ENCODE measurements around the gene CIB4. TPM values are rescaled to one million over a fixed set of nuclear protein-coding genes. Genes with fewer than 3 reads are reported as not detected.

Gene CIB4
- total and polyA plus RNA-seq, 2 experiments from 2014 or later = not detected

DNA sequence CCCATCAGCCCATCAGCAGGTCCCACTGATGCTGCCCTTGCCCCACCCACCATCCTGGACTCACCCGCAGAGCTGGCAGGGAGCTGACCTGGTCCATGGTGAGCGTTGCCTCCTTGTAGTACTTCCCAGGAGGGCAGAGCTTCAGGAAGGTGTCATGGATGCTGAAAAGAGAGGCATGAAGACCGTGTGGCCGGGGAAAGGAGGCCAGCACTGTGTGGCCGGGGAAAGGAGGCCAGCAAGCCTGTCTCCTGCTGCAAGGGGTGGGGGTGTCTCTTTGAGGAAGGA is 11.9 kb downstream of the CIB4 start:
- WGBS (ENCODE audit: low lambda C conversion rate, missing lambda C conversion rate) = 94% methylated on average over 5 of the region's 5 CpGs
- Histone ChIP-seq H3K9me3 (ENCODE audit: low read depth) (no peaks in the 10 kb centered on the region), H3K9me2 (replicated peaks; ENCODE audit: insufficient read depth) (no peaks in the 10 kb centered on the region), H3K4me3 (no peak overlapping the region), H3K4me2 (no peak overlapping the region), H3K27ac (no peak overlapping the region), H4K20me1 (ENCODE audit: insufficient read depth, poor library complexity, severe bottlenecking) (no peaks in the 10 kb centered on the region), H2AFZ (no peak overlapping the region), H3K27me3 (no peaks in the 10 kb centered on the region), H3K4me1 (ENCODE audit: insufficient read depth) (peaks cover 20% of the 10 kb centered on the region), H3K79me2 (no peaks in the 10 kb centered on the region), H3K36me3 (replicated peaks; ENCODE audit: insufficient read depth, low read depth) (no peaks in the 10 kb centered on the region)
- TF ChIP-seq, protein P1, sequence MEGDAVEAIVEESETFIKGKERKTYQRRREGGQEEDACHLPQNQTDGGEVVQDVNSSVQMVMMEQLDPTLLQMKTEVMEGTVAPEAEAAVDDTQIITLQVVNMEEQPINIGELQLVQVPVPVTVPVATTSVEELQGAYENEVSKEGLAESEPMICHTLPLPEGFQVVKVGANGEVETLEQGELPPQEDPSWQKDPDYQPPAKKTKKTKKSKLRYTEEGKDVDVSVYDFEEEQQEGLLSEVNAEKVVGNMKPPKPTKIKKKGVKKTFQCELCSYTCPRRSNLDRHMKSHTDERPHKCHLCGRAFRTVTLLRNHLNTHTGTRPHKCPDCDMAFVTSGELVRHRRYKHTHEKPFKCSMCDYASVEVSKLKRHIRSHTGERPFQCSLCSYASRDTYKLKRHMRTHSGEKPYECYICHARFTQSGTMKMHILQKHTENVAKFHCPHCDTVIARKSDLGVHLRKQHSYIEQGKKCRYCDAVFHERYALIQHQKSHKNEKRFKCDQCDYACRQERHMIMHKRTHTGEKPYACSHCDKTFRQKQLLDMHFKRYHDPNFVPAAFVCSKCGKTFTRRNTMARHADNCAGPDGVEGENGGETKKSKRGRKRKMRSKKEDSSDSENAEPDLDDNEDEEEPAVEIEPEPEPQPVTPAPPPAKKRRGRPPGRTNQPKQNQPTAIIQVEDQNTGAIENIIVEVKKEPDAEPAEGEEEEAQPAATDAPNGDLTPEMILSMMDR (IDR thresholded peaks at IDR 0.05; ENCODE audit: poor library complexity) = no peak
- TF ChIP-seq EZH2phosphoT487 (IDR thresholded peaks at IDR 0.05; ENCODE audit: low read depth, severe bottlenecking, unreplicated experiment) (no peak), EZH2 (IDR thresholded peaks at IDR 0.05; ENCODE audit: borderline replicate concordance) (no peak)
- no peak for DNase-seq (ENCODE audit: low spot score)

GRCh38 chr2:26628561-26629345 is 12.4 kb downstream of the CIB4 start:
- Histone ChIP-seq H3K4me2 (no peak overlapping the region), H3K36me3 (replicated peaks; ENCODE audit: insufficient read depth, low read depth) (no peaks in the 10 kb centered on the region), H4K20me1 (ENCODE audit: insufficient read depth, poor library complexity, severe bottlenecking) (no peaks in the 10 kb centered on the region), H3K27me3 (no peaks in the 10 kb centered on the region), H3K4me1 (ENCODE audit: insufficient read depth) (peaks cover 24% of the 10 kb centered on the region), H3K27ac (no peak overlapping the region), H3K9me2 (replicated peaks; ENCODE audit: insufficient read depth) (no peaks in the 10 kb centered on the region), H2AFZ (no peak overlapping the region), H3K9me3 (ENCODE audit: low read depth) (no peaks in the 10 kb centered on the region), H3K79me2 (no peaks in the 10 kb centered on the region), H3K4me3 (no peak overlapping the region)
- DNase-seq (ENCODE audit: low spot score) = no peak
- TF ChIP-seq EZH2 (IDR thresholded peaks at IDR 0.05; ENCODE audit: borderline replicate concordance) (no peak), EZH2phosphoT487 (IDR thresholded peaks at IDR 0.05; ENCODE audit: low read depth, severe bottlenecking, unreplicated experiment) (no peak)
- TF ChIP-seq, protein P1 (IDR thresholded peaks at IDR 0.05; ENCODE audit: poor library complexity) = no peak
- 89% methylated on average over 8 of the region's 9 CpGs for WGBS (ENCODE audit: low lambda C conversion rate, missing lambda C conversion rate)

DNA sequence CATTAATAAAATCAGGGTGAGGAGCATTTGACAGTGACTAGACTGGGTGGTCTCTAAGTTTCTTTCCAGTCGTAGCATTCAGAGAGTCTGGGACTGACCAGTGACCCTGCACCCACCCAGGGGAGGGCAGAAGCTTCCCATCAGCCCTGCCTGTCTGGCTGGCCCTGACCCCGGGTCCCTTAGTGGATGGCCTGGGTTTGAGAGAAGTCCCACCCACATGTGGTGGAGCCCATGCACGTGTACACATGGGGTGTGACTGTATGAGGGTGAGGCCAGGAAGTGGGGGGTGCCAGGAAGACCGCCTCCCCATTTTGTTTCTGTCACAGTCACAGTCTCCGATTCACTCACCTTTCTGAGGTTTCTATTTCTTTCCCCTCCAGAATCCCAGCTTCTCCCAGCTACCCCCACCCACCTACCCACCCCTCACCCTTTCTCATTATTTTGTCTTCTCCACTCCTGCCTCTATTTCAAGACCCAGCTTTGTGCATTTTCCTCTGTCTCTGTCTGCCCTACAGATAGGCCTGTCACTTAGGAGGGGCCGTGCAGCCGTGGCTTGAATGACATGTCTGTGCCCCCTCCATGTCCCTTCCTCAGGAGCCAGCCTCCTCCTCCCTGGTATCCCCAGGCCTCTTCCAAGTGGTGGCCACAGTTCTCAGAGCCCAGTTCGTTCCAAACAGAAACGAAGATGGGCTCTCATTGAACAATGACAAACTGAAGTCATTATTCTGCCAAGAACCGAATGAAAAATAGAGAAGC is 13.6 kb downstream of the CIB4 start:
- H3K4me1 ChIP-seq (ENCODE audit: insufficient read depth) = peaks cover 32% of the 10 kb centered on the region
- H3K79me2 ChIP-seq = no peaks in the 10 kb centered on the region
- no peaks in the 10 kb centered on the region for H3K27me3 ChIP-seq
- no peak overlapping the region for H3K4me2 ChIP-seq
- H3K36me3 ChIP-seq (replicated peaks; ENCODE audit: insufficient read depth, low read depth) = no peaks in the 10 kb centered on the region
- no peak overlapping the region for H3K27ac ChIP-seq
- H2AFZ ChIP-seq = no peak overlapping the region
- H3K4me3 ChIP-seq = no peak overlapping the region
- TF ChIP-seq EZH2 (IDR thresholded peaks at IDR 0.05; ENCODE audit: borderline replicate concordance) (no peak), EZH2phosphoT487 (IDR thresholded peaks at IDR 0.05; ENCODE audit: low read depth, severe bottlenecking, unreplicated experiment) (no peak)
- TF ChIP-seq, protein P1 (IDR thresholded peaks at IDR 0.05; ENCODE audit: poor library complexity) = no peak
- DNase-seq (ENCODE audit: low spot score) = no peak
- no peaks in the 10 kb centered on the region for H3K9me2 ChIP-seq (replicated peaks; ENCODE audit: insufficient read depth)
- WGBS (ENCODE audit: low lambda C conversion rate, missing lambda C conversion rate) = 83% methylated on average over 10 of the region's 10 CpGs
- H4K20me1 ChIP-seq (ENCODE audit: insufficient read depth, poor library complexity, severe bottlenecking) = no peaks in the 10 kb centered on the region
- no peaks in the 10 kb centered on the region for H3K9me3 ChIP-seq (ENCODE audit: low read depth)

All from hepatocyte (in vitro differentiated cells).